ENCODE data around the gene ARL2.

DNA sequence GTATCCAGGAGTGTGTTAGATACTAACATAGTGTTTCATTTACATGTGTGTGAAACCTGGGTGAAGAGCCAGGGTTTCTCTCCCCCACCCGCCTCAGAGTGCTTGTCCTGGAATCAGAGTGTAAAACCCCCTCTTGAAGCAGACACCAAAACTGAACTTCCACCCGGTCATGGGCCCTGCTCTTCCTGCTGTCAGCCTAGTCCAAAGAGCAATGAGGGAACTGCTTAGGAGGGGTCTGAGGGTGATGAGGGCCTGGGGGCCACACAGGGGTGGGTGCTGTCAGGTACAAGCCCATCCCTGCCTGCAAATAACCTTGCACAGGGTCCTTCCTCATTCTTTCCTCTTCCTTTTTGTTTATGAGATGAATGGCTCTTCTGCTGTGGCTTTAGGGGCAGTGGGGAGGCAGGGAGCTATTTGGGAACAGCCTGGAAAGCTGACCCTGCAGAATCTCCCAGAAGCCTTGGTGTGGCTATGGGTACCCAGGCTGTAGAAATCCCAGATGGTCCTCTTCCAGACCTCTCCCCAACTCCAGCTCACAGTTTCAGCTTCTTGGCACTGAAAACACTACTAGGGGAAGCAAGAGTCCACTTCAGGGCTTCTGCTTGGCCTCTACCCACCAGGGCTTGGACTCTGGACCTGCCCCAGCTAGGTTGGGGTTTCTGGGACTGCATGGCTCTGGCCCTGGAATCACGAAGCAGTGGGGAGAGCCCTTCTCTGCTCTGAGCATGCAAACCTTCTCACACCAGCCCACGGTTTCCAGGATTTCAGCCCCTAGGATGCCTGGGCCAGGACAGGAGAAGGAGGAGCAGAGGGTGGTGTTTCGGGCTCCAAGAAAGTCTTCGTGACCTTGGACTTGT is 25.7 kb upstream of the ARL2 start:
- TF ChIP-seq CTCF (IDR thresholded peaks at IDR 0.05 in 8 of 11, conservative IDR thresholded peaks at IDR 0.05 in 3 of 11) (no peak), POLR2AphosphoS5 (IDR thresholded peaks at IDR 0.05) (no peak)
